Left cardiac atrium (tissue), 4 donors: Measurements from ENCODE around the gene CUEDC1. TPM values are rescaled to one million over a fixed set of nuclear protein-coding genes. Genes with fewer than 3 reads are reported as not detected.
"Not testable (repeated sequence)": the region's sequence is repeated elsewhere in the genome, so short reads cannot be mapped to it uniquely, and the experiment has no call there.

Source experiments
- ATAC-seq, 2 donors: fragments of 200-7000 bp; cut with Tn5 transposase; one replicate each; pipeline ENCODE4 v1.9.1; 2020; ENCODE audit warnings: mild to moderate bottlenecking in 2 of 2, moderate library complexity in 2 of 2
- DNase-seq: peaks from one replicate; pipeline ENCODE4 v3.0.0-alpha.2; 2020
- intact Hi-C, 2 donors: fragments of 100-400 bp; cut with DNase I; formaldehyde crosslinking; loops; one replicate each; pipeline versions ENCODE4 v1.14.1 to v1.15.1; 2022 to 2023
- total RNA-seq, 2 donors: library from RNA; stranded (reverse); fragmentation: NEBNext Ultra II Directional; extraction: Animal tissue kit (Norgen Biotek cat#: 25700); gene quantifications; one replicate each; pipeline ENCODE4 v1.2.1, GENCODE V29; 2021
- donor health status: DM: no; HTN: yes; CAD: no.
- donor health status: DM: no; HTN: yes; CAD: no; lungs with severe emphysema.
- donor health status: DM: yes; HTN: yes; CAD: no.
- donor health status: Dilated cardiomyopathy.

Gene CUEDC1
- total RNA-seq, 2 donors from 2014 or later, result 38.3 to 45.5 TPM

- DNase-seq (no peak), ATAC-seq (no peak)
- intact Hi-C loops, result no loop called here
These were observed 10.4 kb upstream of the CUEDC1 start for GRCh38 chr17:57965521-57966160.

GRCh38 chr17:57963149-57963511 lies 7.9 kb upstream of the CUEDC1 start:
- ATAC-seq (no peak), DNase-seq (no peak)
- intact Hi-C loops, result no loop called here

GRCh38 chr17:57962279-57963148 lies 7.3 kb upstream of the CUEDC1 start:
- DNase-seq (no peak), ATAC-seq (no peak)
- intact Hi-C loops, result no loop called here

GRCh38 chr17:57959929-57960328 lies 4.7 kb upstream of the CUEDC1 start:
- ATAC-seq, result no peak
- intact Hi-C loops, result no loop called here
- DNase-seq, result no peak

GRCh38 chr17:57958391-57958790 lies 3.2 kb upstream of the CUEDC1 start:
- DNase-seq, intact Hi-C loops, ATAC-seq: not testable (repeated sequence)

- intact Hi-C loops, result no loop called here
- DNase-seq (no peak), ATAC-seq (no peak)
These were observed 2.7 kb upstream of the CUEDC1 start for GRCh38 chr17:57957886-57958285.

GRCh38 chr17:57957120-57957850 lies 2.1 kb upstream of the CUEDC1 start:
- DNase-seq (no peak), ATAC-seq (no peak)
- intact Hi-C loops, result no loop called here

GRCh38 chr17:57956291-57957119 lies 1.3 kb upstream of the CUEDC1 start:
- no peak for ATAC-seq
- intact Hi-C loops, result no loop called here
- DNase-seq, result no peak

- ATAC-seq (peak; percentile 78 to 84), DNase-seq (peak; percentile 89)
- intact Hi-C loops, result loop anchor here in 1 of 2 donors (5.0 kb wide), 1 partner anchor 42 kb away; no protein-coding TSS in a partner anchor
These were observed 622 bp downstream of the CUEDC1 start for GRCh38 chr17:57954397-57955182.

- ATAC-seq (no peak), DNase-seq (no peak)
- intact Hi-C loops, result loop anchor here in 1 of 2 donors (5.0 kb wide), 1 partner anchor 42 kb away; no protein-coding TSS in a partner anchor
These were observed 1.4 kb downstream of the CUEDC1 start for GRCh38 chr17:57953705-57954396.

- intact Hi-C loops, result loop anchor here in 1 of 2 donors (5.0 kb wide), 1 partner anchor 41 kb away; no protein-coding TSS in a partner anchor
- ATAC-seq, result no peak
These were observed 2.0 kb downstream of the CUEDC1 start for GRCh38 chr17:57953219-57953618.

GRCh38 chr17:57949649-57950048 lies 5.6 kb downstream of the CUEDC1 start:
- intact Hi-C loops, result loop anchor here in 1 of 2 donors (5.0 kb wide), 2 partner anchors 37 to 57 kb away; no protein-coding TSS in a partner anchor
- ATAC-seq, result peak in 1 of 2 donors; percentile 10
- no peak for DNase-seq

More at GRCh38 chr17:57953219-57953618, 2.0 kb downstream of the CUEDC1 start:
- no peak for DNase-seq

- ATAC-seq (peak in 1 of 2 donors; percentile 62), DNase-seq (no peak)
- intact Hi-C loops, result loop anchor here in 1 of 2 donors (5.0 kb wide), 1 partner anchor 56 kb away; no protein-coding TSS in a partner anchor
These were observed 6.4 kb downstream of the CUEDC1 start for GRCh38 chr17:57948555-57949420.

- intact Hi-C loops, result loop anchor here in 1 of 2 donors (5.0 kb wide), 1 partner anchor 56 kb away; no protein-coding TSS in a partner anchor
- ATAC-seq, result peak in 1 of 2 donors; percentile 4
- no peak for DNase-seq
These were observed 7.0 kb downstream of the CUEDC1 start for GRCh38 chr17:57948169-57948554.

- ATAC-seq (no peak), DNase-seq (no peak)
- intact Hi-C loops, result loop anchor here in 1 of 2 donors (5.0 kb wide), 1 partner anchor 55 kb away; no protein-coding TSS in a partner anchor
These were observed 7.8 kb downstream of the CUEDC1 start for GRCh38 chr17:57947369-57947768.

- DNase-seq (no peak), ATAC-seq (peak; percentile 64 to 76)
- intact Hi-C loops, result loop anchor here in 1 of 2 donors (5.0 kb wide), 1 partner anchor 55 kb away; no protein-coding TSS in a partner anchor
These were observed 8.3 kb downstream of the CUEDC1 start for GRCh38 chr17:57946798-57947358.
